Uterus (tissue), 4 donors: ENCODE data around the gene GPR146. TPM values are rescaled to one million over a fixed set of nuclear protein-coding genes. Genes with fewer than 3 reads are reported as not detected.
A peak's percentile ranks its signal among the peaks of the same experiment; 100 is the strongest.

ENCODE experiments used
- DNase-seq, 2 donors: peaks; one replicate each; pipeline ENCODE4 v3.0.0-alpha.2; 2019 to 2020
- H3K27ac ChIP-seq, 2 donors: fragments of 200-600 bp; sonication (generic); 1 replicate in 1 of 2; 2 replicates in 1 of 2; pipeline ENCODE4 v1.5.1; 2016 to 2018
- H3K27me3 ChIP-seq, 2 donors: fragments of 200-600 bp; sonication (generic); one replicate each; pipeline ENCODE4 v1.5.1; 2018 to 2019; ENCODE audit warnings: control low read depth in 1 of 2
- H3K36me3 ChIP-seq, 2 donors: fragments of 200-600 bp; sonication (generic); one replicate each; pipeline ENCODE4 v1.5.1; 2019; ENCODE audit warnings: control low read depth in 1 of 2
- H3K4me1 ChIP-seq, 2 donors: fragments of 200-600 bp; sonication (generic); one replicate each; pipeline ENCODE4 v1.5.1; 2018 to 2019; ENCODE audit warnings: control low read depth in 1 of 2
- H3K4me3 ChIP-seq, 2 donors: fragments of 200-600 bp; sonication (generic); 1 replicate in 1 of 2; 2 replicates in 1 of 2; pipeline ENCODE4 v1.5.1; 2018 to 2019; ENCODE audit warnings: mild to moderate bottlenecking in 1 of 2
- H3K9me3 ChIP-seq, 2 donors: fragments of 200-600 bp; sonication (generic); one replicate each; pipeline ENCODE4 v1.5.1; 2019; ENCODE audit warnings: control low read depth in 1 of 2
- POLR2A ChIP-seq, 2 donors: fragments of 450-650 bp; IDR thresholded peaks; one replicate each; pipeline ENCODE4 v1.6.1; 2016; ENCODE audit warnings: antibody characterized with exemption in 2 of 2, mild to moderate bottlenecking in 1 of 2, moderate library complexity in 1 of 2
- intact Hi-C: fragments of 100-400 bp; cut with DNase I; formaldehyde crosslinking; loops from one replicate; pipeline ENCODE4 v1.15.1; 2023; ENCODE audit warnings: low total_unique reads
- total RNA-seq, 4 donors: library from RNA; depleted of rRNA in 3 of 4; stranded (reverse); fragments of >200 nt in 3 of 4; gene quantifications; one replicate each; pipeline versions ENCODE4 v1.1.0 to v1.2.4, GENCODE V29; 2014 to 2023
- TF ChIP-seq, protein P1 (sequence below), 4 experiments: fragments of 200-600 bp in 2 of 4; fragments of 450-650 bp in 2 of 4; sonication (generic) in 2 of 4; IDR thresholded peaks; one replicate each; pipeline ENCODE4 v1.5.1; 2016 to 2019; ENCODE audit warnings: antibody characterized with exemption in 4 of 4, mild to moderate bottlenecking in 2 of 4, moderate library complexity in 1 of 4
- donor health status: DM: yes; HTN: yes; CAD: no.

Gene GPR146
- total RNA-seq, 4 donors from 2014 or later: 10.0 to 110 (median 32.9) TPM

DNA sequence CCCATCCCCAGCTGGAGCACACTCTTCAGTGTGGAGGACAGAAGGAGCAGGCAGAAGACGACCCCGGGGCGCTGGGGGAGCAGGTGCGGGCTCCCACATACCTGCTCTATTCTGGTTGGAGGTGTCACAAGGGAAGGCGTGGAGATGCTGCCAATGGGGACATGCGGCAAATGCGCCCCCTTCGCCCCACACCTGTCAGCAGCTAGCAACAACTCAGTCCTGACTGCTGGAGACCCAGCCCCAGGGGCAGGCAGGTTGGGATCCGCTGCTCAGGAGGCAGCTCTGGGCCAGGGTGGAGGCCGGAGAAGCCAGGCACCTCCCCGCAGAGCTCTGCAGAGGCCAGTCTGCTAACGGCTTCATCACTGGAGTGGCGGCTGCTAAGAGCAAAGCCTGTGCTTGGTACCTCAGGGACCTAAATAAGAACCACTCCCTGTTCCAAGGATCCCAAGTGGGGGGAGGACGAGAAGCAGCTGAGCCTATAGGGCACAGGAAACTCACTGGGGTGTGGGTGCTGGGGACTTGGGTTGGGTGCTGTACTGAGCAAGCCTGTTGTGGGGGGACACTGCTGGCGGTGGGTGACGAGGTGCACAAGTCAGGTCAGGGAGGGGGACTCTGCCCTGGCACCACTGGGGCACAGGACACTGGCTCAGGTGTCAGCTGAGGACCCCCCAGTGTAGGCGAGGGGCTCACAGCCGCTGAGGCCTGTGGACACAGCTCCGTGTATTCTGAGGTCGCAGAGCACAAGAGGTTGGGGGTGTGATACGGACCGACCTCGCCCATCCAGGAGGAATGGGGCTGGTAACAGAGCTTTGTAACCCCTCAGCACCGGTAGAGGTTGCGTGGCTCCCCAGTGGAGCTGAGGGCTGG is 19.2 kb upstream of the GPR146 start:
- intact Hi-C loops: no loop called here
- H3K27me3 ChIP-seq: no peaks in the 10 kb centered on the region
- no peak overlapping the region for H3K27ac ChIP-seq
- TF ChIP-seq, protein P1, sequence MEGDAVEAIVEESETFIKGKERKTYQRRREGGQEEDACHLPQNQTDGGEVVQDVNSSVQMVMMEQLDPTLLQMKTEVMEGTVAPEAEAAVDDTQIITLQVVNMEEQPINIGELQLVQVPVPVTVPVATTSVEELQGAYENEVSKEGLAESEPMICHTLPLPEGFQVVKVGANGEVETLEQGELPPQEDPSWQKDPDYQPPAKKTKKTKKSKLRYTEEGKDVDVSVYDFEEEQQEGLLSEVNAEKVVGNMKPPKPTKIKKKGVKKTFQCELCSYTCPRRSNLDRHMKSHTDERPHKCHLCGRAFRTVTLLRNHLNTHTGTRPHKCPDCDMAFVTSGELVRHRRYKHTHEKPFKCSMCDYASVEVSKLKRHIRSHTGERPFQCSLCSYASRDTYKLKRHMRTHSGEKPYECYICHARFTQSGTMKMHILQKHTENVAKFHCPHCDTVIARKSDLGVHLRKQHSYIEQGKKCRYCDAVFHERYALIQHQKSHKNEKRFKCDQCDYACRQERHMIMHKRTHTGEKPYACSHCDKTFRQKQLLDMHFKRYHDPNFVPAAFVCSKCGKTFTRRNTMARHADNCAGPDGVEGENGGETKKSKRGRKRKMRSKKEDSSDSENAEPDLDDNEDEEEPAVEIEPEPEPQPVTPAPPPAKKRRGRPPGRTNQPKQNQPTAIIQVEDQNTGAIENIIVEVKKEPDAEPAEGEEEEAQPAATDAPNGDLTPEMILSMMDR (IDR thresholded peaks at IDR 0.05): no peak
- TF ChIP-seq POLR2A (IDR thresholded peaks at IDR 0.05): no peak
- no peak overlapping the region for H3K4me3 ChIP-seq
- peaks cover 0 to 16% of the 10 kb centered on the region in 2 donors for H3K4me1 ChIP-seq
- no peaks in the 10 kb centered on the region for H3K36me3 ChIP-seq
- no peak for DNase-seq
- no peaks in the 10 kb centered on the region for H3K9me3 ChIP-seq

DNA sequence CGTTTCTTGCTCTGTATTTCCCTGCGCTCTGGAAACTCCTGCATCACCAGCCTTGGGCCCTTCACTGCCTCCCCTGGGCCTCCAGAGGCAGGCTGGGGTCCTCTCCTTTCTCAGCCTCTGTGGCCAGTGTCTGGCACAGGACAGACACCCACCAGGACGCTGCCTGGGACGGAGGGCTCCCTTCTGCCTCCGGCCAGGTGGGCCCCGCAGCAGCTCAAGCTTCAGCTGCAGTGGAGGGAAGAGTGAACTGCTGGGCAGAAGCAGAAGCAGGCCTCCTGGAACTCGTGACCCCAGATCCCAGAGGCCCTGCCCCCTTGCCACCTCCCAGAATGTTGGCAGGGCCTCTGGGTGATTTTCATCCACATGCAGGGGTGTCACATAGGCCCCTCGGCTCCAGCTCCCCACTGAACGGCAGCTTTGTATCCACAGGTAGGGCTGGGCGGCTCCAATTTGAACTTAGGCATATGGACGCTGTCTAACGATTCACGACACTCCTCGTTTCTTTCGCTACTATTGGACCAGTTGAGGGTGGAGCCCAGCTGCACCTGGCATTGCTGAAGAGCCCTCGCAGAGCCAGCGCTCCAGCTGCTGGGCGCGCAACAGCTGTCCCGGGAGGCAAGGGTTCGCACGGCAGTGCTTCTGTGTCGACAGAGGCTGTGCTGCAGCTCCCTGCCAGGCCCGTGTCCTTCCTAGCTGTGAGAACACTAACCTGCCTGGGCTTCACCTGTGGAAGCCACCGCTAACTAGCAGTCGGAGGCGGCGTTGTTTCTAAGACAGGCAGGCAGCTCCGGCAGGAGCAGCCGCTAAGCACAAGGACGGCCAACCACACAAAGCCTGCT is 18.4 kb upstream of the GPR146 start:
- Histone ChIP-seq H3K27ac (no peak overlapping the region), H3K27me3 (no peaks in the 10 kb centered on the region), H3K36me3 (no peaks in the 10 kb centered on the region), H3K4me3 (no peak overlapping the region), H3K9me3 (no peaks in the 10 kb centered on the region), H3K4me1 (peaks cover 0 to 16% of the 10 kb centered on the region in 2 donors)
- no peak for TF ChIP-seq POLR2A (IDR thresholded peaks at IDR 0.05)
- TF ChIP-seq, protein P1 (IDR thresholded peaks at IDR 0.05): no peak
- no peak for DNase-seq
- intact Hi-C loops: no loop called here

DNA sequence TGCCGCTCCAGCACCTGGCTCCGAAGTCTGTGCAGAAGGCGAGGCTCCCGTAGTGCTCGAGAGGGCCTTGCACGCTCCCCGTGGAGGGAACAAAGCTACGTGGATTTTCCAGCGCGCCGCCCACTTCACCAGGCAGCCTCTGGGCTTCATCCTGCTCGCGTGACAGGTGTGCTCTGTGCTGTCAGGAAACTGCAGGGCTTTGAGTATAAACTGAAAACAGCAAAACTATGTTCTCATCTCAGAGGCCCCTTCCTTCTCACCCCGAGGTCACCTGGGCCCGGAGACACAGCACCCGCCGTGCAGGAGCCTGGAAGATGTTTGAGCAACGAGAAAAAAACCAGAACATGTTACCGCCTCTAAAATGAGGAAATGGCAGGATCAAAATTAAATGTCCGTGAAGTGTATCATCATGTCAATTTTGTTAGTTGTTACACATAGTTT is 17.6 kb upstream of the GPR146 start:
- no peaks in the 10 kb centered on the region for H3K36me3 ChIP-seq
- peak overlapping the region in 1 of 2 donors; percentile 91 for H3K4me3 ChIP-seq
- no peak overlapping the region for H3K27ac ChIP-seq
- H3K27me3 ChIP-seq: no peaks in the 10 kb centered on the region
- H3K4me1 ChIP-seq: peaks cover 0 to 16% of the 10 kb centered on the region in 2 donors
- no peak for DNase-seq
- no peaks in the 10 kb centered on the region for H3K9me3 ChIP-seq
- intact Hi-C loops: no loop called here
- TF ChIP-seq, protein P1 (IDR thresholded peaks at IDR 0.05): no peak
- TF ChIP-seq POLR2A (IDR thresholded peaks at IDR 0.05): no peak

DNA sequence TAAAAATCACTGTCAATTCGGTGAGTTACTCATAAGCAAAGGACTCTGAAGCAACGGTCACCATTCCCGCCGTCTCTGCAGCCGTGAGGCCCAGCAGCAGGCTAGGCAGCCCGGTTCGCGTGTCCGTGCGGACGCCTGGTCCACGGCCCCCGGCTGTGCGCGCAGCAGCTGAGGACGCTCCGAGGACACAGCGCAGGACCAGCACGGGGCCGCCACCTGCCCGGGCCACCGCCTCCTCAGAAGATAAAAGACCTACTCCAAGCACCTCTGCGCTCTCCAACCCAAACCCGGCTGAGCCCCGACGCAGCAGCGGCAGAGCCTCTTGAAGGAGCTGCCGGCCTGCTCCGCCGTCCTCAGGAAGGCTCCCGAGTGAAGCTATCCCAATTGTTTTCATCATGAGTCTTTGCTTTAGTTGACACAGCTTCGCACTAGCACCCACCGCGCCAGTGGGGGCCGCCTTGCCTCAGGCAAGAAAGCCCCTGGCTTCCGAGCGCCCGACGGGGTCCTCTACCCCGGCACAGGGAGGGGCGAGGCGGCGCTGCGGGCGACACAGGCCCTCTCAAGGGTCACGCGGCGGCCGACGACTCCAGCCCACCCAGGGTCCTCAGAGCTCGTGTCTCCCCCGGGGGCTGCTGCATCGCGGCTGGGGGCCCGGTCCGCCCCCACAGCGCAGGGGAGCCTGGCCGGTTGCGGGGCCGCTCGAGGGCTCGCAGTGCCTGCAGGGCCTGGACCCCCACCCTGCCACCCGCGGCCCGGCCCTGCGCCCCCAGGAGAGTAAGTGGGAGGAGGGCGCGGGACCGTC is 16.9 kb upstream of the GPR146 start:
- H3K4me1 ChIP-seq: peaks cover 0 to 16% of the 10 kb centered on the region in 2 donors
- intact Hi-C loops: no loop called here
- H3K27ac ChIP-seq: peak overlapping the region; percentile 93 to 97
- H3K27me3 ChIP-seq: no peaks in the 10 kb centered on the region
- H3K36me3 ChIP-seq: no peaks in the 10 kb centered on the region
- H3K4me3 ChIP-seq: peak overlapping the region; percentile 29 to 91
- H3K9me3 ChIP-seq: no peaks in the 10 kb centered on the region
- TF ChIP-seq POLR2A (IDR thresholded peaks at IDR 0.05): no peak
- TF ChIP-seq, protein P1 (IDR thresholded peaks at IDR 0.05): no peak
- DNase-seq: peak in 1 of 2 donors; percentile 47
